HuH-7 (cell line): ENCODE measurements around the gene AP4S1.

Experiments
- DNase-seq: peaks from one replicate; pipeline ENCODE4 v3.0.0; 2011; ENCODE audit warnings: low spot score

Gene AP4S1

GRCh38 chr14:31006703-31007102, 18.7 kb upstream of the AP4S1 start:
- DNase-seq: no peak

- no peak for DNase-seq
These were observed 15.4 kb upstream of the AP4S1 start for GRCh38 chr14:31009836-31010574.

GRCh38 chr14:31010935-31011334, 14.5 kb upstream of the AP4S1 start:
- DNase-seq: no peak

- no peak for DNase-seq
These were observed 11.6 kb upstream of the AP4S1 start for GRCh38 chr14:31013841-31014240.

GRCh38 chr14:31018057-31018645, 7.3 kb upstream of the AP4S1 start:
- no peak for DNase-seq

- DNase-seq: no peak
These were observed 4.4 kb upstream of the AP4S1 start for GRCh38 chr14:31020834-31021575.

- DNase-seq: no peak
These were observed 3.9 kb upstream of the AP4S1 start for GRCh38 chr14:31021576-31021949.

- no peak for DNase-seq
These were observed 3.1 kb upstream of the AP4S1 start for GRCh38 chr14:31022386-31022785.

GRCh38 chr14:31024010-31024480, 1.4 kb upstream of the AP4S1 start:
- peak; percentile 57 for DNase-seq

GRCh38 chr14:31024577-31025366, 677 bp upstream of the AP4S1 start:
- no peak for DNase-seq

GRCh38 chr14:31026077-31026449, 614 bp downstream of the AP4S1 start, which contains the start of gene STRN3:
TSS of gene STRN3 (minus strand) at chr14:31026379. CDS start at chr14:31026185, 194 bp downstream.
- no peak for DNase-seq

GRCh38 chr14:31026450-31027235, 1.2 kb downstream of the AP4S1 start:
- DNase-seq: peak; percentile 99

GRCh38 chr14:31027847-31028246, 2.4 kb downstream of the AP4S1 start:
- DNase-seq: no peak

- DNase-seq: no peak
These were observed 3.8 kb downstream of the AP4S1 start for GRCh38 chr14:31029016-31029970.

- no peak for DNase-seq
These were observed 5.0 kb downstream of the AP4S1 start for GRCh38 chr14:31030469-31030868.

GRCh38 chr14:31036552-31036951, 11.1 kb downstream of the AP4S1 start:
- no peak for DNase-seq

- no peak for DNase-seq
These were observed 12.3 kb downstream of the AP4S1 start for GRCh38 chr14:31037709-31038221.

GRCh38 chr14:31038521-31039166, 13.2 kb downstream of the AP4S1 start:
- no peak for DNase-seq

- DNase-seq: no peak
These were observed 16.9 kb downstream of the AP4S1 start for GRCh38 chr14:31042300-31042699.
